ENCODE results near the gene TOPBP1.
"Not testable (repeated sequence)": the region's sequence is repeated elsewhere in the genome, so short reads cannot be mapped to it uniquely, and the experiment has no call there.

Gene TOPBP1

DNA sequence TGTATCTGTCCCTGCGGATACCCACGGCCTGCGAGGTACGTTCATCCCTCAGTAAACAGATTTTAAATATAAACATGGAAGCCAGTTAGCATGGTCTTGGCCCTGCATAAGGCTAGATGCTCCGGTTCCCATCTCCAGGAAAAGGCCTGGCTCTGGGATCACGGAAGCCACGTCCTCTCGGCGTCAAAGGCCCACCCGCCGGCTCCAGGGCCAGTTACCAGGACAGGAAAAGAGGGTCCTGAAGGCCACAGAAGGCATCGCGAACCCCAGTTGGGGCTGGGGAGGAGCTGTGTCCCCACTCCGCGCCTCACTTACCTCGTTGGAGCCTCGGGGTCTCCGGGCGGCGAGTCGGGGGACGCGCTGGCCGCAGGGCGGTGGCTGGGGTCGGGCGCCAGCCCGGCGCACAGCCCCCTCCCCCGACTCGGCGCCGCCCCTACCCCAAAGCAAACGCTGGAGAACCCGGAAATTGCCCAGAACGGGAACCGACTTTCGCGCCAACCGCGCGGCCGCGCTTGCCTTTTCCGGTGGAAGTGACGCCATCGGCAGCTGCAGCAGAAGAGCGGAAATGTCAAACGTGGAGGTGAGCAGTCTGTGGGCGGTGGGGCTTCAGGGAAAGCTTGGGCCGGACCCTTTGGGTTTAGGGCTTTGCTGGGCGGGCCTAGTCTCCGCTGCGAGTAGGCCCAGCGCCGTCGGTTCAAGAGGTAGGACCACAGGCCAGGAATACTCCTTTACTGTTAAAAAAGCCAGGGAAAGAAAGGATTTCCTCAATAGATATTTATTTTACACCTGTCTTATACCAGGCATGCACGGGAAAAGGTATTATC is at the start of gene TOPBP1:
TOPBP1 (minus strand) TSS at position 488 of the 824 bp plus-strand sequence. CDS start 814 bp downstream, outside the sequence.
- DNase-seq = peak; percentile 80

- no peak for DNase-seq
Observed at GRCh38 chr3:133711013-133711412, 49.3 kb upstream of the TOPBP1 start.

DNA sequence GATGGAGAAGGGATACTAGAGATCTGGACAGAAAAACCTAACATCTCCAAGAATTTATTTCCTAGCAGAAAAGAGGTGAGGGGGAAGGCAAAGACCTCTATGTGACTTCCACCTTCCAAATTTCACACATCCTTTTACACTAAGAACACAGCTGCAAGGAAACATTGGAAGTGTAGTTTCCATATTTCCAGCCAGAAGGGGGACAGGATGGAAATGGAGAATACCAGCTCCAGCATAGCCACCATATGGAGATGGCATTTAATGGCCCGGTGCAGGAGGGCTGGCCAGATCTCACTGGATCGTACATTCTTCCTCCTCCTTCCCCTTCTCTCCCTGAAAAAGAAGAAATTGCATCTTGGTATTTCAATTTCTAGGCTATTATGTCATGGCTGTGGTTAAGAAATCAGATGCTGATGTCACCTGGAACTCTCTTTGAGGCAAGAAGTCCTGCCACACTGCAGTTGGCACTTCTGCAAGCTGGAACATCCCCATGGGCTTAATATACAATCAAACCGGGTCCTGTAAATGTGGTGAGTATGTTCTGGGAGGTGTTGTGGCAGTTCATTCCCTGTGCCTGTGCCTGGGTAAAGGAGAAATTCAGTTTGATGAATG is 47.5 kb upstream of the TOPBP1 start:
- no peak for DNase-seq

- DNase-seq = no peak
Observed at GRCh38 chr3:133706033-133706432, 44.3 kb upstream of the TOPBP1 start.

- DNase-seq = no peak
Observed at GRCh38 chr3:133703915-133704314, 42.2 kb upstream of the TOPBP1 start.

DNA sequence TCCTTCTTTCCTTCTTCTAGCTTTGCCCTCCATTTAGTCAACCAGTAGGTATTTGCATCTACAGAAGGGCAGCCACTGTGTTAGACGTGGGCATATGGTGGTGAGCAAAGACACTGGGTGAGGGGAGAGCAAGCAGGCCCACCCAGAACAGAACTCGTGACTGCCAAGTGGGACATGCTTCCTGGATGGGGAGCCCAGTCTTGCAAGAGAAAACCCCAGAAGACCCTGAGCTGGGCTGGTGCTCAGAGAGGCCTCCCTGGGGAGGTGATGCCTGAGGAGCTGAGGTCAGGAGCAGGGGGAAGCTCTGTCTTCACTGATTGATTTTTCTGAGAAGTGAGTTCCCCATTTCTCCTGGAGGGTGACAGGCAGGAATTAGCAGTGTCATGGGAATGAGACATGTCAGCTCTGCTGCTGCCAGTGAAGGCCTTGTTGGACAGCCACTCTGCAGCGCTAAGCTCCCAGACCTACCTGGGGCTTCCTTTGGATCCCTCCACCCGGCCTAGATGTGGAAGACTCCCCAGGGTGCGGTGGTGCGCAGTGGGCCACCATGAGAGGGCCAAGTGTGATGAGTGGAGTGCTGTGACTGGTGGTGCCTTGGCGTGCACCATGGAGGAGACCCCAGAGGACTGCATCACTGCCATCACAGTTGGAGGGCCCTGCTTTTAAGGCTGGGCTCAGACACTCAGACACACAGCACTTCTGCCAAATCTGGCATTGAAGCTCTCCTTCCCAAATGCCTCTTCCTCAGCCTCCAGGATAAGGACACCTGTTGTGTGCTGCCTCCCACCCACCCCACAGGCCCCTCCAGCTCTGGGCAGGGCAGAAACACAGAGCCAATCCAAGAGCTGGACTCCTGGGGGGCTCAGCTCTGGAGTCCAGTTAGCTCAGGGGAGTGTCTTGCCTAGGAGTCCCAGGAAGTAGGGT is 40.0 kb upstream of the TOPBP1 start:
- DNase-seq = no peak

DNA sequence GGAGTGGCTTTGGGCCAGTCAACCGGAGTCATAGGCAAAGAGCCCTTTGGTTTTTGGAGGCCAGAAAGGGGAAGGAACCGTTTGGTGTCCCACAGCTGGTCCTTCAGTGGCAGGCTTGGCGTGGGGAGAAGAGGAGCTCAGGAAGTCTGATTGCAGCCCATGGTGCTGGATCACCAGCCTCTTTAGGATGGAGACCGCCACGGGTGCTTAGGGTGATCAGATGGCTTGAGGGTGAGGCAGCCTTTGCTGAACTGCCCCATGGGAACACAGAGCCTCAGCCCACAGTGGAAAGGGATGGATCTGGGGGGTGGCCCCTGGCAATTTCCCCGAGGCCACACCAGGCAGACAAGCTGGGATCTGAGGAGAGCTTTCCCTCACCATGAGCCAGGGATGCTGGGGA is 38.6 kb upstream of the TOPBP1 start:
- no peak for DNase-seq

DNA sequence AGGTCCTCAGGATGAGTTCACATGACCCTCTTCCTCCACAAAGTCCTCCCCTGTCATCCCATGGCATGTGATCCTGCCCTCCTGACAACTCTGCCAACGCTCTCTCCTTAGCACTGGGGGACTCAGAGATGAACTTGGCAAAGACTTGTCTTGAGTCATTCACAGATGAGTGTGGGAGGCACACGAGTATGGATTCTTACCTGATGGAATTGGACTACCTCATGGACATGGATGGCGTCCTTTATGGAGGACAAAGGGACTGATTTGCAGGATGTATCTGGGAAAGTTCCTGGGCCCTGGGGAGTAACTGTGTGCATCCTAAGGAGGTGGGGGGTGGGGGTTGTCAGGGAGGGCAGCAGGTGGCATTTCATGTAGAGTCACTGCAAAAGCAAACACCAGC is 38.2 kb upstream of the TOPBP1 start:
- no peak for DNase-seq

DNA sequence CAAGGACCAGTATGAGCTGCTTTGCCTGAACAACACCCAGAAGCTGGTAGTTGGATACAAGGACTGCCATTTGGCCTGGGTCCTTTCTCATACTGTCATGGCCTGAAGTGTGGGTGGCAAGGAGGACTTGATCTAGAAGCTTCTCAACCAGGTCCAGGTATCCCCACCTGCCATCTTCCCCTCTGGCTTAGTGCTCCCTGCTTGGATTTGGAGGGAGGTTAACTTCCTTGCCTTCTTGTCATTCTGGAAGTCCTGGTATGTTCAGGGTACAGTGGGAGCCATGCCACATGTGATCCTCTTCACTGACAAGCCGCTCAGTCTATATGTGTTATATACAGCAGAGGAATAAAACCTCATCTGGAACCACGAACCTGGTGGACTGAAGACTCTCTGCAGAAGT is 37.7 kb upstream of the TOPBP1 start:
- DNase-seq = no peak

DNA sequence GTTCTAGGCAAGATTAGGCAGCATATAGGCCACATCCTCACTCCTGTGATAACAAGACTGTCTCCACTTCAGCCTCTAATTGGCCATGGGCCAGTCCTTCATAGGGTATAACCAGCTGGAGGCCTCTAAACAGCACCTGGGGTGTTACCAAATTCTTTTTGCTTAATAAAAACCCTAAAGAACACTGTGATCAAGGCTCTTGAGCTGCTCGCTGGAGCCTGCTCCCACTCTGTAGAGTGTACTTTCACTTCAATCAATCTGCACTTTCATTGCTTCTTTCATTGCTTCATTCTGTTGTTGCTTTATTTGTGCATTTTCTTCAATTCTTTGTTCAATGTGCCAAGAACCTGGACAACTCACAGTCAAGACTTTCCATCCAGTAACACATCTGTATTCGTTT is 36.2 kb upstream of the TOPBP1 start:
- DNase-seq = no peak

DNA sequence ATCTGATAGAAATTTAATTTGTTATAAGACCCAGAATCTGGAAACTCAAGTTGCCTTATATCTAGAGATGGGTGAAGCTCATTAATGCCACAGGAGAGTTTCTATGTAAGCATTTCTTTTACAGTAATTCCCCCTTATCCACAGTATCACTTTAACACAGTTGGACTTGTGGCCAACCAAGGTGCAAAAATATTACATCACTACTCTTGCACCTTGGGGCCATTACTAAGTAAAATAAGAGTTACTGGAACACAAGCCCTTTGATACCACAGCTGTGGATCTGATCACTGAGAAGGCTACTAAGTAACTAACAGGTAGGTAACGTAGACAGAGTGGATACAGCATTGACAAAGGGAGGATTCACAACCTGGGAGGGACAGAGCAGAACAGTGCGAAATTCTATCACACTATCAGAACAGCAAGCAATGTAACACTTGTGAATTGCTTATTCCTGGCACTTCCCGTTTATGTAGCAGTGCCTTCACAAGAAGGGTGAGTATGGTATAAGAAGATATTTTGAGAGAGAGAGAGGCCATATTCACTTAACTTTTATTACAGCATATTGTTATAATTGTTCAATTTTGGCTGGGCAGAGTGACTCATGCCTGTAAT is 33.9 kb upstream of the TOPBP1 start:
- no peak for DNase-seq

DNA sequence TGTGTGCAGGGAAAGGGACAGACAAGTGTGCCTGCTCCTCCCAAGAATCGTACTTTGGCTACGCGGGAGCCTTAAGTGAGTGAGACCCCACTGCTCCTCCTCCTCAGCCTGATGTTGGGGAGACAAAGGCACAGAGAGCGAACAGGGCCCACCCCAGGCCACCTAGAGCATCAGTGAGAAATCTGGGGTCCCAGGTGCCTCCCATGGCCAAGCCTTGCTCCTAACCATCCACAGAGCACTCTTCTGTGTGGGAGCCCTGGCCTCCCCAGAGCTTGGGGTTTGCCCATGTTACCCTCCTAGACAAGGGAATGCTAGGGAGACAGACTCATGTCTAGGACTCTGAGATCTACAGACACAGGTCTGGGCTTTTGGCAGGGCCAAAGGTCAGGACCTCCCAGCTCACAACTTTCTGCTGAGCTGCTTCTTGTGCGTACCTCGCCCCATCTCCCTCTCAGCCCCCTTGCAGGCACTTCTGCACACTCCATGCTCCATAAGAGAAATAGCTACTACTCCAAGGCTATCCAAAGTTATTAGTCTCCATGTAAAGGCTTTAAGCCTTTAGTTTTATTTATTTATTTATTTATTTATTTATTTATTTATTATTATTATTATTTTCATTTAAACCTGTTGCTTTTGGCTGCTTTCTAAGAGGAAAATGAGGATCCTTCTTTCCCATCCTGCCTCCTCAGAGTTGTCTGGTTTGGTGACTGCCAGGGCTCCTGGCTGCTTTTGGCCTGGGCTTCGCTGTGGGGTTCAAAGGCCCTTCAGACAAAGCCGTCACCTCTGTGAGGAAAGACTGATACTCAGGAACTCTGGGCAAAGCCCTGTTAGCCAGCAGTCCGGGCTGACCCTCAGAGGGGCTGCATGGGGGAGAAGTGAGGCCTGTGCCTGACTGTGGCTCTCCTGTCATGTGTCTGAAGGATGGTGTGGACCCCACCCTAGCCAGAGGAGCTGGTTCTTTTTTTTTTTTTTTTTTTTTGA is 32.8 kb upstream of the TOPBP1 start:
- DNase-seq = no peak

GRCh38 chr3:133693821-133694220 is 32.1 kb upstream of the TOPBP1 start:
- DNase-seq = no peak

DNA sequence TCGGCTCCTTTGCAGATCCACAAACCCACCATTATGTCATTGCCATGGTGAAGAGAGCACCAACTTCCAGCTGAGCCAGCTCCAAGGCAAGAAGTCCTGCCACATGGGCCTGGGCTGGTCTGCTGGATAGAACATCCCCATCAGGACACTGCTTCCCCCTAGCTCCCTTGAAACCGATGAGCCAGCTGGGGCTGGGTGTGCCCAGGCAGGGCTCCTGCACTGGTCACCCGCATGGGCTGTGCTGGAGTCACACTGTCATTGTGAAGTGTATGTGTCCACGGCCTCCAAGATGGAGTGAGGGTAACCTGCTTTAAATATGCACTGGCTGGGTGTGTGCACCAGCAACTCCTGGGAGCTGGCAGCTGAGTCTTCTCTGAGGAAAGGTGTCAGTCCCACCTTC is 31.0 kb upstream of the TOPBP1 start:
- DNase-seq = no peak

DNA sequence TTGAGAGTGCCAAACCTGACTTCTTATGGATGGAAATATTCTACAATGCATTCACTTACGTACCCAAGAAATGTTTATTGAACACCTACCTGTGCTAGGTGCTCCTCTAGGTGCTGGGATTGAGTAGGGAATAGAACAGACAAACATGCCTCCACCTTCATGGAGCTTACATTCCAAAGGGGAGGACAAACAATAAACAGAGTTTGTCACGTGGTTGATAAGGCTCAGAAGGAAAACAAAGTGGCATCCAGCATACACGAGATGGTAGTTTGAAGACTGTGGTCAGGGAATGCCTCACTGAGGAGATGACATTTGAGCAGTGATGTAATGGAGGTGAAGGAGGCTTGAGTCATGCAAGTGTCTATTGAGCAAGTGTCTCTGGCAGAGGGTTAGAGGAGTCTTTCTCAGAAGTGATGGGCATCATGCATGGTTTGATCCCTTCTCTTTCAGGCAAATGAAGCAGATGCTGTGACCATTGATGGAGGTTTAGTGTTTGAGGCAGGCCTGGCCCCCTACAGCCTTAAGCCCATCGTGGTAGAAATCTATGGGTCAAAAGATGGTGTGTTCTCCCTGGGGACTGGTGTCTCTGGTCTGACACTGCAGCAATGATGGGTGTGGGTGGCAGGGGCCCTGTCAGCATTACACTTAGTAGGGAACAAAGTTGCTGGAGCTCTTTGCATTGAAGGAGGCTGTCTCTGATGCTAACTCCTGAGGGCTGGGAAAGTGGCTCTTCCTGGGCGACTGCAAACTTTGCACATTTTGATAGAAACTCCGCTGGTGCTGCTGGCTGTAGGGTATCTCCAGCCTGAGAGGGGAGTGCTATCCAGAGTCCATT is 29.7 kb upstream of the TOPBP1 start:
- no peak for DNase-seq

DNA sequence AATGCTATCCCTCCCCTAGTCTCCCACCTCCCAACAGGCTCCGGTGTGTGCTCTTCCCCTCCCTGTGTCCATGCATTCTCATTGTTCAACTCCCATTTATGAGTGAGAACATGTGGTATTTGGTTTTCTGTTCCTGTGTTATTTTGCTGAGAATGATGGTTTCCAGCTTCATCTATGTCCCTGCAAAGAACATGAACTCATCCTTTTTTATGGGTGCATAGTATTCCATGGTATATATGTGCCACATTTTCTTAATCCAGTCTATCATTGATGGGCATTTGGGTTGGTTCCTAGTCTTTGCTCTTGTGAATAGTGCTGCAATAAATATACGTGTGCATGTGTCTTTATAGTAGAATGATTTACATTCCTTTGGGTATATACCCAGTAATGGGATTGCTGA is 16.3 kb upstream of the TOPBP1 start:
- DNase-seq = not testable (repeated sequence)

GRCh38 chr3:133676336-133677118 is 14.8 kb upstream of the TOPBP1 start:
- DNase-seq = no peak

GRCh38 chr3:133675631-133676335 is 14.0 kb upstream of the TOPBP1 start:
- DNase-seq = no peak

DNA sequence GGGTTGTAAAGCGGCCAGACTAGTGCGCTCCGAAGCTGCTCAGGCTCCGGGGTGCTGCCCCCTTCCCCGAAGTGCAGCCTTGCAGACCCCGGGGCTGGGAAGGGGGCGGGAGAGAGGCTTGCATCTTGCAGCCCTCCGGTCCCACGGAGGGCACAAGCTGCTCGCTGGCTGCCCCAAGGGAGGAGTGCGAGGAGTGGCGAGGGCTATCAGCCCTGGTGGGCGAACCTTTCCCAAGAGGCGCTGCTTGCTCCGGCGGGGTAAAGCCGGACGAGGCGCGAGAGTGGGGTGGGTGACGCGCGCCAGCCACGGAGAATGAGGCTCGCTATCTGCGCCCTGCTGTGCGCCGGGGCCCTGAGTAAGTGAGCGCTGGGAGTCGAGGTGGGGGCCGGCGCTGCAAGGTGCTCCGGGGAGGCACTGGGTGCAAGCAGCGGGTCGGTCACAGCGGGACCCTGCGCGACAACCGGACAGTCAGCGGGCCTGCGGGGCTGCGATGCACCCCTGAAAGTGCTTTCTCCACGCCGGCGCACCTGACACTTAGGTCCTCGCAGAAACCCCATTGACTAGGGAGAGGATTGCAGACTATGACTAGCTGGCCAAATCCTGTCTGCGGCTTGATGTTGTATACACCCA is 12.7 kb upstream of the TOPBP1 start:
- no peak for DNase-seq

Data from activated CD4-positive, alpha-beta T cell treated with anti-CD3 and anti-CD28 coated beads, Interleukin-2, amount 50 U/mL, for 4 hours (primary cell).